Middle frontal gyrus (tissue), 1 donor: Measurements from ENCODE around the gene SRBD1.
"Not testable (repeated sequence)": the region's sequence is repeated elsewhere in the genome, so short reads cannot be mapped to it uniquely, and the experiment has no call there.

Experiments
- DNase-seq: peaks from one replicate; pipeline ENCODE4 v3.0.0-alpha.2; 2015; ENCODE audit warnings: low spot score; ENCODE audit errors: extremely low spot score

SRBD1 gene

DNA sequence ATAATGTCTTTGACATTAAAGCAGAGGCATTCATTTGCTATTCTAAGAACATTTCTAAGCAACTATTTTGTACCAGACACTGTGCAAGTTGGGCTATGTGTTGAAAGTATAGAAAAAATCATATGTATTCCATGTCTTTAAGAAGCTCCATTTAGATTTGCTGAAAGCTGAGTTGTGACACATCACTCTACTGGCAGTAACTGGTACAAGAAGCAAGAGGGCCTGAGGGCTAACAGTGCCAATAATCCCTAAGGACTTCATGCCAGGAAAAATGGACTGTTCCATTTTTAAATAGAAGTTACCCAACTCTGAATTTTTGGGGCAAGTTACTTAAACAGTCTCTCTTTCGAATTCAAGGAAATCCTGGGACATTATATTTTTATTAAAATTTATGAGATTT is 178.7 kb downstream of the SRBD1 start:
- no peak for DNase-seq

DNA sequence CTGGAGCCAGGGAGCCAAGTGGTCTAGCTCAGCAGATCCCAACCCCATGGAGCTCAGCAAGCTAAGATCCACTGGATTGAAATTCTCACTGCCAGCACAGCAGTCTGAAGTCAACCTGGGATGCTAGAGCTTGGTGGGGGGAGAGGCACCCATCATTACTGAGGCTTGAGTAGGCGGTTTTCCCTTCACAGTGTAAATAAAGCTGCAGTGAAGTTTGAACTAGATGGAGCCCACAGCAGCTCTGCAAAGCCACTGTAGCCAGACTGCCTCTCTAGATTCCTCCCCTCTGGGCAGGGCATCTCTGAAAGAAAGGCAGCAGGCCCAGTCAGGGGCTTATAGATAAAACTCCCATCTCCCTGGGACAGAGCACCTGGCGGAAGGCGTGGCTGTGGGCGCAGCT is 185.0 kb downstream of the SRBD1 start:
- DNase-seq = not testable (repeated sequence)

DNA sequence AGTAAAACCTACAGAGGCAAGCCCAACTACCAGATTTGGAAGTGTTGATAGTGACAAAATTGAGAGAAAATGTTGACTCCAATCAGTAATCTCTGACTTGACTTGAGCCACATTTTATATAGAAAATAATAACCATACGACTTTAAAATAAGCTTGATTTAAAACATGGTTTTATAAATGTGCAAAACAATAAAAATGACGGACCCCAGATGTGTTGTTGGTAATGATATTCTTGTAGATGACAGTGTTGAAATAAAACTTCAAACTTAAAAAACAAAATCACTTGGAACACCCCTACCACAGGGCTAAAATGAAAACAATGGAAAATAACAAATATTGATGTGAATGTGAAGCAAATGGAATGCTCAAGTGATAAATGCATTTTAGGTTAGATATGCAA is 188.1 kb downstream of the SRBD1 start:
- no peak for DNase-seq

DNA sequence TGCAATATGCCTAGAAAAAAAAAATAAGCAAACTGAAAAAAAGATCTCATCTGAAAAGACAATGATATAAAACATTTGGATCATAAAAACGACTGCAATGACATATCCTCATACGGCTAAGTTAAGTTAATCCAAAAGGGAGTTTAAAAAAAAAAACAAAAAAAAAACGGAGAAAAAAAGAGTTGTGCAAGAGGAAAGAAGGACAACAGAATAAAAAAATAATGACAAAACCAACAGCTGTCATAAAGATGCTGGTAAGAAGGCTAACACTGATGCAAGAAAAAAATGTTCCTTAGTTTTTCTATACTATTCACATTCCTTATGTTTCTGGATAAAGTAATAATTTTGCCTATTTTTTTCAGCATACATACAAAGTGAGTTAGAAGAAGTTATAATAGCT is 192.5 kb downstream of the SRBD1 start:
- DNase-seq = no peak

DNA sequence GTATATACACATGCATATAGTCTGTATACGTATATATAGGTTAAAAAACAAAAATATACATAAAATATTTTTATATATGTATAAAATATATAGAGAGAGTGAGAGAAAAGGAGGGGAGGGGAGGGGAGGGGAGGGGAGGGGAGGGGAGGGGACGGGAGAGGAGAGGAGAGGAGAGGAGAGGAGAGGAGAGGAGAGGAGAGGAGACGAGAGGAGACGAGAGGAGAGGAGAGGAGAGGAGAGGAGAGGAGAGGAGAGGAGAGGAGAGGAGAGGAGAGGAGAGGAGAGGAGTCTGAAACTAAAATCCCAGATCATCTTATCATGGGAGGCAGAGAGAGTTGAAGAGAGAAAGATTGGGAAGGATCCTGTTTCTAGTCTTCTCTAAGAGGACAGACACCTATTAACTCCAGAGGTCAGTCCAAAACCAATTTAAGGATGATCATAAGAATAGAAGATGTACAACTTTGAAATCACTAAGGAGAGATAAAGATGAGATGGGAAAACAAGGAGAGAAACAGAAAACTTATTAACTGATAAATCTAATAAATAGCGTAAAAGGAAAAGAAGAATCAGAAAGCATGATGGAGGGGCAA is 195.4 kb downstream of the SRBD1 start:
- no peak for DNase-seq

DNA sequence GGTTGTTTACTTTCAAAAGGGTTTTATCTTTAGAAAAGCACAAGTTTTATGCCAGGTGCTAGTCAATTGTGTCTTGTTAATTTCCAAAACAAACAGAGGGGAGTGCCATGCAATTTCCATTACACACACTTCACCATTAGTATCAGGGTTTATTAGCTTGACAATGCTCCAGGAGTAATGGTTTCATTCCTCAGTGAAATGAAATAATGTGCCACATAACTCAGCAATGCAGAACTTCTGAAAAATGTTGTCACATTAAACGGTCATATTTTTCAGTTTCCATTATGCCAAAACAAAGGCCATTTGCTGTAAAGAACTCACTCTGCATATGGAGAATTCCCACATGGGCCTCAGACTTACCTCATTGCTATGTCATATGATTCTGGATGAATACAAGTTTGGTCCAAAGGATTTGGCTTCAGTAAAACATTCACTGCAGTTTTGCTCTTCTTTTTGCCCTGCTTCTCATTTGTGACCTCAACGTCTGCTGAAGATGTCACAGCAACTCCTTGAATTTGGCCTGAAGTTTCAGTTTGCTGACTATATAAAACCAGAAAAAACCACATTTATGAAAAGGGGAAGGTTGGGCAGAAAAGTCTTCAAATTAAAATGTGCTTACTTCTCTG is 198.2 kb downstream of the SRBD1 start:
- no peak for DNase-seq

DNA sequence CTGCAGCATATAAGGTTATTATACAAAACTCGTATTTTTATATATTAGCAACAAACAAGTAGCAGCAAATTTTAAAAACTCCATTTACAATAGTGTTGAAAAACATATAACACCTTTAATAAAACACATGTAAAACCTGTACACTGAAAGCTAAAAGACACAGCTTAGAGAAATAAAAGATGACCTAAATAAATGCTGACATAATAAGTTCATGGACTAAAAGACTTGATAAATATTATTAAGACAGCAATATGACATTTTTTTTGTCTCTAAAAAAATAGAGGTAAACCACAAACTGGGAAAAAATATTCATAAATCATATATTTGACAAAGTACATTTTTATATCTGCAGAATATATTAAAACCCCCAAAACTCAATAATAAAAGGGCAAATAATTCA is 201.4 kb downstream of the SRBD1 start:
- DNase-seq = no peak

DNA sequence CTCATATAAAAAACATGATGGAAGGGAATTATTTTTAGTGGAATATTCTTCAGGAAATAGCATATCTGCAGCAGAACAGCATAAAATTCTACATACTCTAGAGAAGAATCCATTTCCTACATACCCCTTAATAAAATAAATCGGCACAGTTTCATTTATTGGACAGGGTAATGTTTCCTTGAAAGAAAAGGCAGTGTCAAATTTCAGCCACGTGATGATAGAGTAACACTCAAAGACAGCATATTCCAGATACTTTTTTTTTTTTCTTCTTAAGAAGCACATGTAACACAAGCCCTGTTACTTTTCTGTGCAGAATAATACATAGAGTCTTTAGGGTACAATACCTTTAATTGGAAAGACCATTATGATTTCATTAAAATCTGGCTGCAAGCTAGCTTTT is 204.4 kb downstream of the SRBD1 start:
- no peak for DNase-seq

DNA sequence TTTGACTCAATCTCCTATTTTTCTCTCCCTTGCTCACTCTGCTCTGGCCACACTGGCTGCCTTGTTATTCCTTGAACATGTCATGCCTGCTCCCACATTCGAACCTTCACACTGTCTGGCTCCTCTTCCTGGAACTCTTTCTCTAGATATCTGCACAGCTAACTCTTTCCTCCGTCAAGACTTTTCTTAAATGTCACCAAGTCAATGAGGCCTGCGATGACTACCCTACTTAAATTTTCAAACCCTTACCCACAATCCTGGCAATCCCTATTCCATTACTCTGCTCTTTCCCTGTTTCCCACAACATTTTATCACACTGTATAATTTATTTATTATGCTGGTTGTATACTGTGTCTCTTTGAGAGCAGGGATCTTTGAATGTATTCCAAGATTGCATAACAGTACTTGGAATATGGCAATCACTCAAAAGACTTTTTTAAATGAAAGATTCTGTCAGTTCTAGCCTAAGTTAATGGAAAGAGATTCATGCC is 206.2 kb downstream of the SRBD1 start:
- DNase-seq = no peak

DNA sequence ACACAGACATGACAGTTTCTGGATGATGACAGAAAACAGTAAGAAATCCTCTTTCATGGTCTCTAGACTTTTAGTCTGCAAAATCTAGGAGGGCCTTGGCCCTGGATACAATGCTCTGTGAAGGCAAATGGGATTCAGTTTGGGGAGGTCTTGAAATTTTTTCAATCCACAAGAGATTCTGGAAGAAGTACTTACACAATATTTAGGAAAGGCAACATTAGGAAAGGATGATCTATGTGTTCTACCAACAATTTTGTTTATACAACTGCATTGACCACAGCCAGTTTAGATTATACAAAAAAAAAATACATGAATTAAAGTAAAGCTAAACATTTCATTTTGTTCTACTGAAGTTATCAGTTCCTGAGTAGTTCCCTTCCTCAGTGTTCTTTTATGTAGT is 208.0 kb downstream of the SRBD1 start:
- no peak for DNase-seq

DNA sequence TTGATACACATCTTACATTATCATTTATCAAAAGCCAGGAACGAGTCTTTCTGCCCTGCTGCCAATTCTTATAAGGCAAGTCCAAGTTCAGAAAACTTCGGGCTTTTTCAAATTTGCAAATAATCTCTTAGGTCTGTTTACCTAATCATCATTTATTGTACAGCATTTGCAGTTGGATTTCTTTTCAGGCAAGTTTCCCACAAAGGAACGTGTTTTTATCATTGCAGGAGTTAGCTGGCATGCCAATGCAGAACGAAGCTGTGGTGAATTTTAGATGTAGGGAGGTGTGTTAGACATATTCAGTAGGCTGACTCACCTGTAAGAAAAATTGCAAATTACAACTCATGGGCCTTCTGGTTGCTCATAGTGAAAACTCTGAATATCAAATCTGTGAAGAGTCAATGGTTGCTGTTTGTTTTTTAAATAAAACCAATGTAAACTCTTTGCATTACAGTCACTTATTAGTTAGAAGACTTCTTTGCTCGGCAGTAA is 209.6 kb downstream of the SRBD1 start:
- no peak for DNase-seq

DNA sequence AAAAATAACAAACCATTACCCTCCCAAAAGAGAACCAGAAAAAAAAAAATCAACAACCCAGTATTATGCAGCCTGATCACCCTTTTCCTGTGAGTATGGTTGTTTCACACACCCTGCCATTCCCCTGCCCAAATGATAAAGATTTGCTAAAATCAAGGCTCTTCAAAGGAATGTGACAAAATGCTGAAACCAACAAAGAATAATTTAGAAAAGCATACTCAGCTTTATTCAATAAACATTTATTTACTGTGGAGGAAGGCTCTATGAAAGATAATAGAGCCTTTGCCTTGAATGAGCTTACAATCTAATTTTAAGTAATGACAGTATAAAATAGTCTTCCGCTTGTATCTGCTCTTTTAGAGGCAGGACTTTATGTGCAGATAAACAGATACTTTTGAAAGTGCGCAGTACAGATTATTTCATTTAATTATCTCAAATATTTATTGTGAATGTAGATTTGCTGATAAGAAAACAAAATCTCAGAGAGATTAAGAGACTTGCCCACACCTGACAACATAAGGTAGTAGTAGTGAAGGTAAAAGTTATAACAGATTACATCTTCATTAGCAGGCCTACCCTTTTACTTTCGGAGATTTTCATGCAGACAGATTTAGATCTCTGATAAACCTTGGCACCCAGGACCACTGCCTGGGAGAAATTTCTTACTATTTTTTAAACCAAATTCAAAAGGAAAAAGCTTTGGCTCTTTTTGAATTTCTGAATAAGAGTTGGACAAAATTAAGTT is 211.9 kb downstream of the SRBD1 start:
- no peak for DNase-seq

DNA sequence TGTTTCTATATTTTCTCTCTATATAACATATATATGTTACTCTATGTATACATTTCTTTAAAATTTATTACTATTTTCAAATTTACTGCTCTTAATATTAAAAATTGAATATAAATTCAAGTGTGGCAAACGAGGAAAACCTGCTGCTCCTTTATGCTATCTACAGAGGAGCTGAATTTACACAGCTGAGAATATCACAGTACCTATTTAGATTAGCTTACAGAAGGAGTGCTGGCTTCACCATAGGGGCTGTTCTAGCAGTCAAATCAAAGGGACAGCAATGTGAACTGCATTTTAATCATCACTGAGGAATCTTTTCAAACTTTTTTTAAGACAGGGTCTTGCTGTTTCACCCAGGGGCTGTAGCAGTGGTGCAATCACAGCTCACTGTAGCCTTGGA is 213.8 kb downstream of the SRBD1 start:
- no peak for DNase-seq

DNA sequence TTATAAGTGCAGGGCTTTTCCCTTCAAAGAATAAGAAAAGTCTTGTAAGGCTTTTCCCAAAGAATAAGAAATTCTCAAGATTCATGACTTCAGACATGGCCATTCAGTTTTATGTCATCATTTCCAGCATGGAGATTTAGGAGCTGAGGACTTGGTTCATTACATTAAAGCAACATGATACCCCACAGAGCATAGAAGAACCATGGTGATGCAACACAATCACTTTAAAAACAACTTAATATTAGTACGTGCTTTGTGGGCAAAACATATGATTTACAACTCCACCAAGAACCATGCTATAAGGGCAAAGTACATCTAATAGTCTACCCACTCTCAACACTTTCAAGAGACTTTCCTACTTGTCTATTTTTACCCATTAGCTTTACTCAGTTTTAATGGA is 214.4 kb downstream of the SRBD1 start:
- no peak for DNase-seq

DNA sequence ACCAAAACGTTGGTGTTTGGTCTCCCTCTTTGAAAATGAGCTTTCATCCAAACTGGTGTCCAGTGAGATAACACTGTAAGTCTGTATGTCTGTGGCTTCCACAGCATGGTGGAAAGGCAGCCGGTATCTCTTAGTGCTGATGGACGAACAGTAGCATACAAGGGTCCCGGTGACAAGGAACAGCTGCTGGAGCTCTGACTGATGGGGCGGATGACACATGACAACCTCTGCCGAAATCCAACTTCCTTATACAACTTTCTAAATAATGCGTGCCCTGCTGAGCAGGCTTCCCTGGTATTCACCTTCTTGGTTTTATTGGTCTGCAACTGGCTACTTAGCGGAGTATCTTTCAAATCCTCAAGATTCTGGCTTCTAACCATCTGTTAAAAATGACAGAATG is 216.2 kb downstream of the SRBD1 start:
- DNase-seq = no peak

DNA sequence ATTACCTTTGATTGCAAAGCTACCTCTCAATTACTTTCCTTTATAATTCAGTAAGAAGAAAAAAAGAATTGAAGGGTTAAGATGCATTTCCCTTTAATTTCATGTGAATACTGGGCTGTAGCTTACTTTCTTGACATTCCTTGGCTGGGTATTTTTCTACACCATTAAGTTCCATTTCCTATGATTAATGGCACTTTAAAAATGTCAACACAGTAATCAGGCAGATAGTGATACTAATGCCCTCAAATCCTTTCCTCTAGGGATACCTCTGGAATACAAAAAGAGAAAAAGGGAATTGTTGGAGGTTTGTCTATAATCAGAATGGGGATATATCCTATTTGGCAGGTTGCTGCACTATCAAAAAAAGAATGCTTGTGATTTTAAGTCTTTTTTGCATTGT is 216.9 kb downstream of the SRBD1 start:
- no peak for DNase-seq

DNA sequence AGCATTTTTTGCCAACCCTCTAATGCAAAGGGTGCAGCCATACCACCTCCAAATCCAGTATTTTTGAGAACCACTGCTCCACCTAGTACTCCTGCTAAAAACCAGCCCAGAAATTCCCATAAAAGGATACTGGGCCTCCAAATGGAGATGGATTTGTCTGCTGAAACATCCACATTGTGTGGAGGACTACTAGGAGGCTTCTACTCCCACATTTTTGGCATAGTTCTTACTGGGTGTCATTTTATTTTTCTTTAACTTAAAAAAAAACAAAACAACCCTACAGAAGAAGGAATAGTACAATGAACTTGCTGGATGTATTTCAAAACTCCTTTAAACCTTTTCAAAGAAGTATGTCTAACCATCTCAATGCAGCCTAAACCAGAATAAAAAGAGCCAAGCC is 219.2 kb downstream of the SRBD1 start:
- no peak for DNase-seq

DNA sequence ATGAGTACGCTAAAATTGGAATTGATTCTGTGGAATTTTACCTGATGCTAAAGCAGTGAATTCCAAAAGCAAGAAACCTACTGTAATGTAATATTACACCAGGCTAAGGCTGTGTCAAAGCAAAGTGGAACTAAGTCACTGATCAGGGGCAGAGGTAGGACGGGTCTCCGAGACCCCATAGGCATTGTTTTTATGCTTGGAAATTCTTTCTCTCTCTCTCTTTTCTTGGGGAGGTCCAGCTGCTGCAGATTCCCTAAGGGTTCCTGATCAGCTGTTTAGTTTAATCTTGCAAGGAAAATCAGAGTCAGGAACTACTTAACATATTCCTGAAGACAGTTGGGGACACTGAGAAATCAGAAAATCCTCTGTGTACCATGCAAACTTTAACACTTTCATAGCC is 220.2 kb downstream of the SRBD1 start:
- DNase-seq = no peak

DNA sequence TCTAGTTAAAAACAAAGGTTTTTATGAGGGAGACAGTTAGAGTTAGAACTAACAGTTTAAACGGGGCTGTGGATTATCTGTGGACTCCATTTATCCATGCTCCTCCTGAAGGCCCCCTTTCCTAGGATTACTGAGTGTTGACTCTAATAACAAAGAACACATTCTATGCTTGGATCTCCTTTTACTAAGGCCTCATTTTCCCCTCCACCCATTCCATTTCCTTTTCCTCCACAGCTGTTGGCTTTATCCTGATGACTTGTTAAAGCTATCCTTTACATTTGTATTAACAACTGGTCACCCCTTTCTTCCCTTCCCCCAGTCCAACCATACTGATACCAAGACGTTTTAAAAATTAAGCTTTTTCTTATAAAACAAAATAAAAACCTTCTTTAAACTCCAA is 220.6 kb downstream of the SRBD1 start:
- no peak for DNase-seq

DNA sequence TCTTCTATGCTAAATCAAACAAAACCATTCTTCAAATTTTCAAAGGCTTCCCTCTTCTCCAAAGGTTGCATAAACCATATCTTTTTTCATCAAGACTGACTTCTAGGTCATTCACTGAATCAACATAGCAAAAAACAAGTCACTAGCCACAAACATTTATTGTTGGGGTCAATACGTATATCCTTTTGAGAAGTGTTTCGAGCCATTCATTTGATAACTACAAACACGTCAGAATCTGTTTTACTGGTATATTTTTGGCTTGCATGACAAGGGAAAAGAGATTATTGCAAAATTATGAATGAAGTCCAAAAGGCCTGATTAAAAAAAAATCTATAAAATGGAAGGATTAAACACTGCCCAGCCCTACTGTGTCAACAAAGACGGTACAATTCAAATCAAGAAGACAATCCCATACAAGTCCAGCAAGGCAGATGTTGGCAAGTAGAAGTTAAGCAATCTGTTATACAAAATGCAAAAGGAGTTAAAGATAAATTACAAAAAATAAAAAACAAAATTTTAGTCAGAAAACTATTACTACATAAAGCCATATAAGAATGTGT is 222.4 kb downstream of the SRBD1 start:
- DNase-seq = no peak

DNA sequence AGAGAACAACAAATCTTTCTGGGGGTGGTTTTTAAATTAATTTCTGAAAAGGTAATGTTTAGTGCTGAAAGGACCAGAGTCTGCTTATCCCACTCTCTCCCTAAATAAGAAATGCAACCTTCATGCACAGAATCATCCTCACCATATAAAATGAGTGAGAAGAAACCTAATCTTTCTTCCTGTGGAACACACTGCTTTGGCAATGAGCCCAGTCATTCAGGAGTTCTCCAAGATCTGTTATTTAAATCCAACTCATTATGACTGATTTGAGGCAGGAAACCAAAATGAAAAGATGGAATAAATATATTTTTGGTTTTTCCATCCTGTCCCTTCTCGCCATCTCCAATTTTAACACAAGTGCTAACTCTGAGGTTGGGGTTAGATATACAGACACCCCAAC is 228.3 kb downstream of the SRBD1 start:
- peak; percentile 31 for DNase-seq

DNA sequence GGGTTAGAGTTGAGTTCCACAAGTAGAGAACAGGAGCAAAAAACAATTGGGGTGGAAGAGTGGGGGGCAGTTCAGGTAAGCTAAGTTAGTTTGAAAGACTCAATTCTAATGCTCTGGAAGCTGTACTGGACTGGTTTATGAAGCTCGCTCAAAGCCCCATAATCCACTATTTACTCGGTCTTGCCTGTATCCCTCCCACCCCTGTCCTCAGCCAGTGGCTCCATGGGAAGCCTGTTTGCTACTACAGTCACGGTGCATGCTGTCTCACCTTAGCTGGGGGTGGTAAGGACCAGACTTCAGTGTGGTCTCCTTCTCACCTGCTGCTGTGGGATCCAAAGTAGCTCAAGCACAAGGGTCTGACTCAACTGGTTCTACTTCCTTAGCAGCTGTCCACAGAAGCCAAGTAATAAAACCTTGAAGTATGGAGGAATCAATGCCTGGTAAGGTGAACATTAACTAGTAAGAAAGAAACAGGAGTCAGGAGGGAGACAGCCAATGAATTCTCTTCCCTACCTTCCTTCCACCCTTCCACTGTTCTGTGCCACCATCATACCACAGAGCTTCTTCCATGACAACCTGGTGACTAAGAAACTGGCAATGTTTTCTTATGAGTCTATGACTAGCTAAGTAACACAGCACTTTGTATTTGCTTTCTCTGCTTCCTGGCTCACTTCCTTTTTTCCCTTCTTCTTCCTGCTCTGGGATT is 230.8 kb downstream of the SRBD1 start:
- no peak for DNase-seq
